Parathyroid adenoma (tissue), 2 donors: Measurements from ENCODE around the gene PDAP1.

Experiments used
- H2AFZ ChIP-seq: fragments of 300-600 bp; sonication (generic); one replicate; pipeline ENCODE4 v1.7.0; 2017; ENCODE audit warnings: antibody characterized with exemption, mild to moderate bottlenecking
- H3K27ac ChIP-seq: fragments of 300-600 bp; sonication (generic); one replicate; pipeline ENCODE4 v1.7.0; 2017
- H3K27me3 ChIP-seq: fragments of 300-600 bp; sonication (generic); one replicate; pipeline ENCODE4 v1.7.0; 2017; ENCODE audit warnings: low read length; ENCODE audit not compliant: control insufficient read depth, insufficient read depth
- H3K36me3 ChIP-seq: fragments of 300-600 bp; sonication (generic); one replicate; pipeline ENCODE4 v1.7.0; 2017; ENCODE audit warnings: low read length; ENCODE audit not compliant: control insufficient read depth, insufficient read depth
- H3K4me1 ChIP-seq: fragments of 300-600 bp; sonication (generic); one replicate; pipeline ENCODE4 v1.7.0; 2017; ENCODE audit warnings: control low read depth
- H3K4me2 ChIP-seq: fragments of 300-600 bp; sonication (generic); one replicate; pipeline ENCODE4 v1.7.0; 2017; ENCODE audit warnings: low read length
- H3K4me3 ChIP-seq: fragments of 300-600 bp; sonication (generic); one replicate; pipeline ENCODE4 v1.7.0; 2017; ENCODE audit warnings: low read depth, low read length
- H3K79me2 ChIP-seq: fragments of 300-600 bp; sonication (generic); one replicate; pipeline ENCODE4 v1.7.0; 2017; ENCODE audit warnings: control low read depth
- H3K9ac ChIP-seq: fragments of 300-600 bp; sonication (generic); one replicate; pipeline ENCODE4 v1.7.0; 2017; ENCODE audit warnings: mild to moderate bottlenecking
- H3K9me3 ChIP-seq: fragments of 300-600 bp; sonication (generic); one replicate; pipeline ENCODE4 v1.7.0; 2017; ENCODE audit warnings: low read length; ENCODE audit not compliant: control insufficient read depth
- TF ChIP-seq, protein P1 (sequence below): fragments of 300-600 bp; sonication (generic); IDR thresholded peaks from one replicate; pipeline ENCODE4 v1.7.0; 2017; ENCODE audit warnings: antibody characterized with exemption, mild to moderate bottlenecking
- donor health status: primary hyperparathyroidism.

PDAP1 gene

DNA sequence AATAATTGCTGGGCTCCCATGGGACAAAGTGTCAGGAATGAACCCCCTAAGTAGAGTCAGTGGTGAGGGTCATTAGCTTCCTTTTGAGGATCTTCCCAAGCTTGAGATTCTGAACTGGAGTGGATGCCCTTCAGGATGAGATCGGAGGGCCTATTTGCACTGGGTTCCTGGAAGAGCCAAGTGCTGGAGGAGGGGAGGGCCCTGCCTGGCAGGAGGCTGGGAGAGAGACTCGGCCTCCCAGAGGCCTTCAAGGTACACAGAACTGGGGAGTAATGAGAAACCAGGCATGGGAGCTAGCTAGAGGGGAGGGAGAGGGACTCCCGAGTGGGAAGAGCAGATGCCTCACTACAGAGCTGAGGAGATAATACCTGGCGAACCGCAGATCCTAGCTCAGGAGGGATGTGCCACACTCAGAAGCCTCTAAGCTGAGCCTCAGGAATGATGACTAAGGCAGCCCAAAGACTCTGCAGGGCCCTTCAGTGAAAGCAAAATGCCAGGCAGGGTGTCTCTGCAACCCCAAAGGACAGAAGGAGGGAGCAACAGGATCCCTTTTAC lies 9.4 kb downstream of the PDAP1 start:
- H2AFZ ChIP-seq = no peak overlapping the region
- no peaks in the 10 kb centered on the region for H3K27me3 ChIP-seq
- H3K79me2 ChIP-seq = no peaks in the 10 kb centered on the region
- no peaks in the 10 kb centered on the region for H3K36me3 ChIP-seq
- no peak overlapping the region for H3K4me3 ChIP-seq
- H3K4me2 ChIP-seq = no peak overlapping the region
- no peaks in the 10 kb centered on the region for H3K9me3 ChIP-seq
- TF ChIP-seq, protein P1, sequence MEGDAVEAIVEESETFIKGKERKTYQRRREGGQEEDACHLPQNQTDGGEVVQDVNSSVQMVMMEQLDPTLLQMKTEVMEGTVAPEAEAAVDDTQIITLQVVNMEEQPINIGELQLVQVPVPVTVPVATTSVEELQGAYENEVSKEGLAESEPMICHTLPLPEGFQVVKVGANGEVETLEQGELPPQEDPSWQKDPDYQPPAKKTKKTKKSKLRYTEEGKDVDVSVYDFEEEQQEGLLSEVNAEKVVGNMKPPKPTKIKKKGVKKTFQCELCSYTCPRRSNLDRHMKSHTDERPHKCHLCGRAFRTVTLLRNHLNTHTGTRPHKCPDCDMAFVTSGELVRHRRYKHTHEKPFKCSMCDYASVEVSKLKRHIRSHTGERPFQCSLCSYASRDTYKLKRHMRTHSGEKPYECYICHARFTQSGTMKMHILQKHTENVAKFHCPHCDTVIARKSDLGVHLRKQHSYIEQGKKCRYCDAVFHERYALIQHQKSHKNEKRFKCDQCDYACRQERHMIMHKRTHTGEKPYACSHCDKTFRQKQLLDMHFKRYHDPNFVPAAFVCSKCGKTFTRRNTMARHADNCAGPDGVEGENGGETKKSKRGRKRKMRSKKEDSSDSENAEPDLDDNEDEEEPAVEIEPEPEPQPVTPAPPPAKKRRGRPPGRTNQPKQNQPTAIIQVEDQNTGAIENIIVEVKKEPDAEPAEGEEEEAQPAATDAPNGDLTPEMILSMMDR = no peak
- H3K27ac ChIP-seq = no peak overlapping the region
- no peaks in the 10 kb centered on the region for H3K4me1 ChIP-seq
- H3K9ac ChIP-seq = no peak overlapping the region

DNA sequence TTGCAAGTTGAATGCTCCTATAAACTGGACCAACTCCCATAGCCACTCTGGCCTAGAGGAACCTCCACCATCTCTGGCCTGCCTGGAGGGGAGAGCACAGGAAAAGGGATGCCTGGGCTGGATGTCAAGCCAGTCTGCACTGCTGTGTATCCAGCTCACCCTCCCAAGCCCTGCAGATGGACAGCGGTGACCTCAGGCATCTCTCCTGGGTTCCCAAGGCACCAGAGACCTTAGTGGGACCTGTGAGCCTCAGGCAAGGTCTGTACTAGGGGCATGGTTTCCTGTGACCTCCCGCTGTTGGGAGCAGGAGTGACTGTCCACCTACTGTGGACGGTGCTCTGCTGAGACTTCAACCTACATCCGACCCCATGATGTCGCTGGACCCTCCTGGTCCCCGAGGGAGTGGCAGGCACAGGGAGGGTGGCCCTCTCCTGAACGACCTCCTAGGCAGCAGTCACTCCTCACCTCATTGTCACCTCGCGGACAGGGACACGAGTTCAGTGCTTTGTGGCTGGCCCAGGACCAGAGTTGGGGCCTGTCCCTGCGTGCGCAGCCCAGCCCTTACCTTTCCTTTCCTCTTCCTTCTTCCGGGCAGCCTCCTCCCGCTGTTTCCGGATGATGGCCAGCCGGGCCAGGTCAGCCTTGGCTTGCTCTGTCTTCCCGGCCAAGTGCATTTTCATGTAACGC lies 11.0 kb downstream of the PDAP1 start:
- no peak overlapping the region for H3K9ac ChIP-seq

DNA sequence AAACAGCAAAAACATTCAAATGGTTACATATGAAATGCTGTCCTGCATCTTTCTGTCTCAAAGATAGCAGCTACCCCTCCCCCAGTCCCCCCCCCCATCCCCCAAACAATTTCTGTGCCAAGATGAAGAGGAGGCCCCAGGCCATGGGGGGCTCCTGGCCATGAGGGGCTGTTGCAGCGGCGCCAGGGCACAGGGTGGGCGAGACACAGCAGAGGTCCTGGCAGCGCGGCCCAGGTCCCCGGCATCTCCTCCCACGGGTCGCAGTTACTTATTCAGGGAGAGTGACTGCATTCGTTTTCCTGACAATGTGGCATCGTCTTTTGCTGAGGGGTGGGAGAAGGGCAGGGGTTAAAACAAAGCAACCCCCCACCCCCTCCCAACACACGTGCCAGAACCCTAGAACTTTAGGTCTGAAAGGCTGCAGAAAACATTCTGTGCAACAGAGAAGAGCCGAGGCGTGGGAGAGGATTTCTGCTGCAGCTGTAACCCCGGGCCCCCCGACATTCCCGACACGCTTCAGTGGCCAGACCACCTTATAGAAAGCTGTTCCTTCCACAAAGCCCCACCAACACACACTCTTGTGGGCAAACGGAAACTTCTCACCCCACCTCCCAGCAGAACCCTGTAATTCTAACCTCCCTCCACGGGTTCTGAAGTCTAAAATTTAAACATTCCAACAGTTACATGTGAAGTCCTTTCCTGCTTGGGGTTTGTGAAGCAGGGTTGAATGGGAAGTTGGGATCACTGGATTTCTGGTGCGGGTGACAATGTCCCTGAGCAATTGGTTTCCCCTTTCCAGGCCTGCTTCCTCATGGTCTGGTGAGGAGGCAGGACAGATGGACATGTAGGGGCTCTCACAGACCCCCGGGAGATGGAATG lies 11.7 kb downstream of the PDAP1 start:
- Histone ChIP-seq H3K4me1 (peaks cover 5% of the 10 kb centered on the region), H3K27ac (no peak overlapping the region), H3K4me3 (no peak overlapping the region), H3K9me3 (no peaks in the 10 kb centered on the region), H2AFZ (no peak overlapping the region), H3K36me3 (no peaks in the 10 kb centered on the region), H3K27me3 (no peaks in the 10 kb centered on the region), H3K9ac (no peak overlapping the region), H3K4me2 (no peak overlapping the region), H3K79me2 (no peaks in the 10 kb centered on the region)
- TF ChIP-seq, protein P1 = no peak

More for the DNA sequence above, 11.0 kb downstream of the PDAP1 start:
- TF ChIP-seq, protein P1 = no peak
- Histone ChIP-seq H3K36me3 (no peaks in the 10 kb centered on the region), H3K4me2 (no peak overlapping the region), H3K27me3 (no peaks in the 10 kb centered on the region), H3K4me1 (peaks cover 2% of the 10 kb centered on the region), H3K79me2 (no peaks in the 10 kb centered on the region), H3K4me3 (no peak overlapping the region), H3K9me3 (no peaks in the 10 kb centered on the region), H3K27ac (no peak overlapping the region), H2AFZ (no peak overlapping the region)

DNA sequence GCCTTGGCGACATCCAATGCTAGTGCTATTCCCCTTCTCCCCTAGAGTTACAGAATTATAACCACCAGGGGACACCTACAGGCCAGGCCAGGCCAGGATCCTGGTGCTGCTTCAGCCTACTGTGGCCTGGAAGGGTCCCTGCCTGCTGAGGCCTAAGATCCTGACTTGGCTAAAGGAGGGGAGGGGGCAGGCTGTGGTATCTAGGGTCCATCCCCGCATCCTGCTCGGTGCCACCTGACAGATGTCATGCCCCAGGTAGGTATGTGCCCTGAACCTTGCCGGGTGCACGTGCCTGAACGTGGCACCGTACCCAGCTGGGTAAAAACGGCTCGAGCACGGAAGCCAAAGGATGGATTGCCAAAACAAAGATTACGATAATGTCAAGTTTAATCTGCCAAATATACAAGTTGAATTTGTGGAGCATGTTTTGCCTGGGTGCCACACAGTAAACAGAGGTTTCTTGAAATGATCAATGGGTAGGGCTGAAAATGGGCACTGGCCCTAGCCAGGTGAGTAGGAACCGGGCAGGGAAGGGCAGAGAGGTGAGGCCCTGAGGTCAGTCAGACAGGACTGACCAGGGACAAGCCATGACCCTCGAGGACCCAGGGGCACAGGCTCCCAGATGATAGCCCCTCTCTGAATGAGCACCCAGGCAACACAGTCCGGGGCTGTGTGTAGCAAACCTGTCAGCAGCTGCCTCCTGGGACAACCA lies 12.6 kb downstream of the PDAP1 start:
- no peak overlapping the region for H3K4me2 ChIP-seq
- TF ChIP-seq, protein P1 = no peak
- H3K27ac ChIP-seq = no peak overlapping the region
- peaks cover 5% of the 10 kb centered on the region for H3K4me1 ChIP-seq
- no peaks in the 10 kb centered on the region for H3K9me3 ChIP-seq
- H3K79me2 ChIP-seq = no peaks in the 10 kb centered on the region
- H2AFZ ChIP-seq = no peak overlapping the region
- H3K9ac ChIP-seq = no peak overlapping the region
- H3K27me3 ChIP-seq = no peaks in the 10 kb centered on the region
- no peaks in the 10 kb centered on the region for H3K36me3 ChIP-seq
- H3K4me3 ChIP-seq = no peak overlapping the region
